Smooth muscle cell (in vitro differentiated cells): ENCODE results near the gene AOPEP. TPM values are rescaled to one million over a fixed set of nuclear protein-coding genes. Genes with fewer than 3 reads are reported as not detected.

Experiments
- DNase-seq: peaks from one replicate; lab custom pipeline; 2025; ENCODE audit not compliant: unreplicated experiment; lab: John Stamatoyannopoulos, UW
- H2AFZ ChIP-seq: fragments of 200-600 bp; sonication (generic); 2 replicates; pipeline ENCODE4 v1.6.0; 2016; ENCODE audit warnings: antibody characterized with exemption, low read depth, mild to moderate bottlenecking
- H3F3A ChIP-seq: fragments of 200-600 bp; sonication (generic); 2 replicates; pipeline ENCODE4 v1.6.0; 2017; ENCODE audit warnings: antibody characterized with exemption, low read depth
- H3K27ac ChIP-seq: fragments of 200-600 bp; sonication (generic); 2 replicates; pipeline ENCODE4 v1.5.1; 2016; ENCODE audit warnings: low read depth, mild to moderate bottlenecking
- H3K27me3 ChIP-seq: fragments of 200-600 bp; sonication (generic); 2 replicates; pipeline ENCODE4 v1.6.1; 2016; ENCODE audit warnings: low read depth, mild to moderate bottlenecking
- H3K36me3 ChIP-seq: fragments of 200-600 bp; sonication (generic); 2 replicates; pipeline ENCODE4 v1.5.1; 2016; ENCODE audit warnings: low read depth
- H3K4me1 ChIP-seq: fragments of 200-600 bp; sonication (generic); 2 replicates; pipeline ENCODE4 v1.5.1; 2016; ENCODE audit warnings: low read depth
- H3K4me2 ChIP-seq: fragments of 200-600 bp; sonication (generic); 2 replicates; pipeline ENCODE4 v1.6.0; 2016; ENCODE audit warnings: mild to moderate bottlenecking
- H3K4me3 ChIP-seq: fragments of 200-600 bp; sonication (generic); 2 replicates; pipeline ENCODE4 v1.5.1; 2016; ENCODE audit warnings: mild to moderate bottlenecking
- H3K79me2 ChIP-seq: fragments of 200-600 bp; sonication (generic); 2 replicates; pipeline ENCODE4 v1.6.0; 2016; ENCODE audit warnings: low read depth, mild to moderate bottlenecking
- H3K9ac ChIP-seq: fragments of 200-600 bp; sonication (generic); 2 replicates; pipeline ENCODE4 v1.6.0; 2016; ENCODE audit warnings: low read depth
- H3K9me3 ChIP-seq: fragments of 200-600 bp; sonication (generic); replicated peaks from 2 replicates; pipeline ENCODE4 v1.5.1; 2016; ENCODE audit warnings: low read depth
- H4K20me1 ChIP-seq: fragments of 200-600 bp; sonication (generic); 2 replicates; pipeline ENCODE4 v1.6.0; 2016; ENCODE audit warnings: low read depth
- WGBS: methylation state at CpG from one replicate; pipeline ENCODE4 v1.1.7; 2016; ENCODE audit warnings: low lambda C conversion rate; 5-methylcytosine and 5-hydroxymethylcytosine counted together
- polyA plus RNA-seq: library from polyadenylated mRNA; unstranded; fragments of >200 nt; fragmentation: Nextera tagmentation; extraction: Ambion mirVana; gene quantifications from 2 replicates; pipeline ENCODE4 v1.2.1, GENCODE V29; 2016
- total RNA-seq: library from RNA; depleted of rRNA; stranded (reverse); fragments of >200 nt; gene quantifications from 2 replicates; pipeline ENCODE4 v1.2.3, GENCODE V29; 2014
- TF ChIP-seq, protein P1 (sequence below): fragments of 200-600 bp; sonication (generic); IDR thresholded peaks from 2 replicates; pipeline ENCODE4 v1.5.1; 2017; ENCODE audit warnings: borderline replicate concordance, mild to moderate bottlenecking, antibody characterized with exemption; ENCODE audit not compliant: insufficient read depth, poor library complexity, severe bottlenecking

AOPEP gene
- total and polyA plus RNA-seq, 2 experiments from 2014 or later = 52.7 to 94.9 TPM

DNA sequence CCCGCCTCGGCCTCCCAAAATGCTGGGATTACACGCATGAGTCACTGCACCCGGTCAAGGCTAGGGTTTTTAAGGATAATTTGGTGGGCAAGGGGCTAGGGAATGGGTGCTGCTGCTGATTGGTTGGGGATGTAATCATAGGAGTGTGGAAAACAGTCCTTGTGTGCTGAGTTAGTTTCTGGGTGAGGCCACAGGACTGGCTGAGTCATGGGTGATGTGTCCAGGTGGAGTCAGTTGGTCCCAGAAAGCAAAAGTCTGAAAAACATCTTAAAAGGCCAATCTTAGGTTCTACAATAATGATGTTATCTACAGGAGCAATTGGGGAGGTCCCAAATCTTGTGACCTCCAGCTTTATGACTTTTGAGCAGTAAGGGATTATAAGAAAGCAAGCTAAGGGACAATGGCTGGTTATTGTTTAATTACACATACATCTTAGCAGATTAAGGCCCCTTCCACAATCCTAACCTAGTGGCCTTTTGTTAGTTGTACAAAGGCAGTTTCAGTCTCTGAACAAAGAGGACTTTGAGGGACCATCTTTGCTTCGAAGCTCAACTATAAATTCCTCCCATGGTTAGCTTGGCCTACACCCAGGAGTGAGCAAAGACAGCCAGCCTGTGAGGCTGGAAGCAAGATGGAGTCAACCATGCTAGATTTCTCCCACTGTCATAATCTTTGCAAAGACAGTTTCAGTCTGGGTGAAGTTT lies 5.5 kb upstream of the AOPEP start:
- H2AFZ ChIP-seq = no peak overlapping the region
- WGBS = 88% methylated on average over 5 of the region's 5 CpGs

DNA sequence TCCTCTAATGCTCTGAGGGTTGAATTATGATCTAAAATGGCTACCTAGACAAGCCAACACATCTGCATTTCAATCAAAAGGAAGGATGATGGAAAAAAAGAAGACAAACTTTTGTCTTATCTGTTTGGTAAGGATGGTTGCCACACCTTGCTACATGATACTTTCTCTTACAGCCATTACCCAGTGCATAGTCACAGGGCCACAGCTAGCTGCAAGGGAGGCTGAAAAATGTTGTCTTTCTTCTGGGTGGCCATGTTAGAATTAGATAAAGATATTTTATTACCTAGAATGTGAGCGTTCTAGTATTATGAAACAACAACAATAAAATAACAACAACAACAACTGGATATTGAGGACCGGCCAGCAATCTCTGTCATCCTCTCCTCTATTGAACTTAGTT lies 4.7 kb upstream of the AOPEP start:
- no peak for DNase-seq
- H3K27me3 ChIP-seq = no peaks in the 10 kb centered on the region
- no peaks in the 10 kb centered on the region for H3K4me1 ChIP-seq
- H4K20me1 ChIP-seq = no peaks in the 10 kb centered on the region
- no peak overlapping the region for H3K4me2 ChIP-seq
- no peaks in the 10 kb centered on the region for H3K9me3 ChIP-seq
- no peak overlapping the region for H3K9ac ChIP-seq
- H3K27ac ChIP-seq = no peak overlapping the region
- TF ChIP-seq, protein P1, sequence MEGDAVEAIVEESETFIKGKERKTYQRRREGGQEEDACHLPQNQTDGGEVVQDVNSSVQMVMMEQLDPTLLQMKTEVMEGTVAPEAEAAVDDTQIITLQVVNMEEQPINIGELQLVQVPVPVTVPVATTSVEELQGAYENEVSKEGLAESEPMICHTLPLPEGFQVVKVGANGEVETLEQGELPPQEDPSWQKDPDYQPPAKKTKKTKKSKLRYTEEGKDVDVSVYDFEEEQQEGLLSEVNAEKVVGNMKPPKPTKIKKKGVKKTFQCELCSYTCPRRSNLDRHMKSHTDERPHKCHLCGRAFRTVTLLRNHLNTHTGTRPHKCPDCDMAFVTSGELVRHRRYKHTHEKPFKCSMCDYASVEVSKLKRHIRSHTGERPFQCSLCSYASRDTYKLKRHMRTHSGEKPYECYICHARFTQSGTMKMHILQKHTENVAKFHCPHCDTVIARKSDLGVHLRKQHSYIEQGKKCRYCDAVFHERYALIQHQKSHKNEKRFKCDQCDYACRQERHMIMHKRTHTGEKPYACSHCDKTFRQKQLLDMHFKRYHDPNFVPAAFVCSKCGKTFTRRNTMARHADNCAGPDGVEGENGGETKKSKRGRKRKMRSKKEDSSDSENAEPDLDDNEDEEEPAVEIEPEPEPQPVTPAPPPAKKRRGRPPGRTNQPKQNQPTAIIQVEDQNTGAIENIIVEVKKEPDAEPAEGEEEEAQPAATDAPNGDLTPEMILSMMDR = no peak
- no peak overlapping the region for H3K4me3 ChIP-seq
- H3K36me3 ChIP-seq = no peaks in the 10 kb centered on the region
- H3F3A ChIP-seq = peaks cover 11% of the 10 kb centered on the region
- WGBS = 97% methylated on average over 2 of the region's 2 CpGs
- no peak overlapping the region for H2AFZ ChIP-seq
- peaks cover under 1% of the 10 kb centered on the region for H3K79me2 ChIP-seq

More for the DNA sequence above, 5.5 kb upstream of the AOPEP start:
- Histone ChIP-seq H3K4me2 (no peak overlapping the region), H4K20me1 (no peaks in the 10 kb centered on the region), H3K4me3 (no peak overlapping the region), H3K9ac (no peak overlapping the region), H3K27me3 (no peaks in the 10 kb centered on the region), H3K4me1 (no peaks in the 10 kb centered on the region), H3K9me3 (no peaks in the 10 kb centered on the region), H3K36me3 (no peaks in the 10 kb centered on the region), H3K27ac (peak overlapping the region; percentile 52), H3K79me2 (no peaks in the 10 kb centered on the region), H3F3A (peaks cover 11% of the 10 kb centered on the region)
- TF ChIP-seq, protein P1 = no peak
- no peak for DNase-seq

DNA sequence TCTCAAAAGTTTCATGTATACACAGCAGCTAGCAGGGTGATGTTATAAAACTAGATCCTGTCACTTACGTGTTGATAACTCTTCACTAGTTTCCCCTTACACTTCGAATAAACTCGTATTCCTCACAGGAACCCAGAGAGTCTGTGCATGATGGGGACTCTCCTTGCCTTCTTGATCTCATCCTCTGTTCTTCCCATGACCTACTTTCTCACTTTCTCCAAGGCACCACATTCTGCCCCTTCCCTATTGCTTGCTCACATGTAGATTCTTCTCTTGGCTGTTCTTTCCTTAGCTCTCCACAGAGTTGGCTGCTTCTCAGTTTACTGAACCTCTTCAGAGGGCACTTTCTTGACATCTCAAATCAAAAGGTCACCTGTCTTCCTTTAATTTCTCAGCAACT lies 1.2 kb upstream of the AOPEP start:
- Histone ChIP-seq H3K27me3 (no peaks in the 10 kb centered on the region), H2AFZ (peak overlapping the region; percentile 65), H3K27ac (peak overlapping the region; percentile 35), H3K9ac (no peak overlapping the region), H3K4me3 (no peak overlapping the region), H3K9me3 (no peaks in the 10 kb centered on the region), H3F3A (peaks cover 5% of the 10 kb centered on the region), H3K36me3 (no peaks in the 10 kb centered on the region), H3K79me2 (peaks cover 25% of the 10 kb centered on the region), H3K4me1 (no peaks in the 10 kb centered on the region), H4K20me1 (no peaks in the 10 kb centered on the region), H3K4me2 (no peak overlapping the region)
- 88% methylated on average over 3 of the region's 3 CpGs for WGBS
- TF ChIP-seq, protein P1 = no peak
- no peak for DNase-seq

DNA sequence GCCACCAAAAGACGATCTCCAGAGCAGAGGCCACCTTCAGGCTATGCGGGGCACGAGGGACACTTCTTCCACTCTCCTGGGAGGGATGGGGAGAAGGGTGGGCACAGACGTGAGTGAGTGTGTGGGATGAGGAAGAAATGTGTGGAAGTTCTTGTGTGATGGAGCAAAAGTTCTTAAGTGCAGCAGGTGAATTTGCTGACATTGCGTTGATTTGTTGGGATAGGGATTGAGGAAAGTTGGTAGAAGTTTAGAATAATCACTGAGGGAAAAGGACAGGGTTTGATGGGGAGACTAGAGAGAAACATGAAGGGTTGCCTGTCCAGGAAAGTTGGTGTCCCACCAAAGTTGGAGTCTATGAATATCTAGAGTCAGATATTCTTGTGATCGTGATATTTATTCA lies 2.2 kb downstream of the AOPEP start:
- Histone ChIP-seq H3F3A (peaks cover 5% of the 10 kb centered on the region), H3K4me1 (no peaks in the 10 kb centered on the region)
- WGBS = 86% methylated on average over 6 of the region's 6 CpGs

More for the DNA sequence above, 2.2 kb downstream of the AOPEP start:
- Histone ChIP-seq H3K4me3 (no peak overlapping the region), H2AFZ (no peak overlapping the region), H3K4me2 (no peak overlapping the region), H3K36me3 (no peaks in the 10 kb centered on the region), H3K79me2 (peaks cover 35% of the 10 kb centered on the region), H3K27me3 (no peaks in the 10 kb centered on the region), H3K9me3 (no peaks in the 10 kb centered on the region), H3K27ac (no peak overlapping the region), H4K20me1 (no peaks in the 10 kb centered on the region), H3K9ac (no peak overlapping the region)
- TF ChIP-seq, protein P1 = no peak
- no peak for DNase-seq
